Measurements from ENCODE around the gene TCF20.

- TF ChIP-seq CTCF (IDR thresholded peaks at IDR 0.05) (no peak), EZH2 (IDR thresholded peaks at IDR 0.05) (no peak)
These were observed 34.2 kb downstream of the TCF20 start for GRCh38 chr22:42236268-42236667.

Measured in neural progenitor cell (in vitro differentiated cells).